ENCODE results near the gene NPAS3.

Gene NPAS3

DNA sequence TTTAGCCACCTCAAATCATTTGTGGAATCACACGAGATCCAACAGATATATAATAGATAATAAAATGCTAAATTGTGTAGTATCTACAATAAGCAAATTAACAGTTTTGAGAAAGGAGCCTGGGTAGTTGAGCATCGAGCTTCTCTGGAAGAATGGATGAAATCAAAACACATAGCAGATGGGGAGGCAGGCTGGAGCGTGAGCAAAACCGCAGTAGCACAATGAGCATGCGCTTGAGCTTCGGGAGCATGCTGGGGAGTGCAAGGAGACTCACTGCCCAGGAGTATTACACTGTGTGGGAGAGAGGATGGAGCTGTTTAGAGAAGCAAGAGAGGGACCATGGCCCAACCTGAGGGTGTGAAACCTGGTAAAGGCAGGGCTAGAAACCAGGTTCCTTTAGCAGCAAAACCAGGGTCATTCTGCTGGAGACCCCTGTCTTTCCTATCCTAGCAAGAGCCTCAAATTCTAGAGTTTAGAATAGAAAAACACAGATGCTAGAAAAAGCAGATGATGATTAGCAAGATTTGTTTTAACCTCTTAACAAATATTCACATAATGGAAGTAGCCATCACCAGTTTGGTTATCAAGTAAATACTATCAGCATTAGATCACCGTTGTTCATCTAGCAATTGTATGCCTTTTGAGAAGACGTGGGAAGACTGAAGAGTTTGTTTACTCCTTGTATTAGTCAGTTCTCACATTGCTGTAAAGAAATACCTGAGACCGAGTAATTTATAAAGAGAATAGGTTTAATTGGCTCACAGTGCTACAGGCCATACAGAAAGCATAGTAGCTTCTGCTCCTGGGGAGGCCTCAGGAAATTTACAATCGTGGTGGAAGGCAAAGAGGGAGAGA is 527.4 kb downstream of the NPAS3 start:
- H3K4me3 Mint-ChIP-seq = no peak overlapping the region
- H3K9me3 Mint-ChIP-seq = no peaks in the 10 kb centered on the region
- no peaks in the 10 kb centered on the region for H3K4me1 Mint-ChIP-seq (ENCODE audit: low read depth)
- H3K27ac Mint-ChIP-seq = no peak overlapping the region
- no peak for DNase-seq
- H3K36me3 Mint-ChIP-seq (ENCODE audit: low read depth) = no peaks in the 10 kb centered on the region
- no peaks in the 10 kb centered on the region for H3K27me3 Mint-ChIP-seq

DNA sequence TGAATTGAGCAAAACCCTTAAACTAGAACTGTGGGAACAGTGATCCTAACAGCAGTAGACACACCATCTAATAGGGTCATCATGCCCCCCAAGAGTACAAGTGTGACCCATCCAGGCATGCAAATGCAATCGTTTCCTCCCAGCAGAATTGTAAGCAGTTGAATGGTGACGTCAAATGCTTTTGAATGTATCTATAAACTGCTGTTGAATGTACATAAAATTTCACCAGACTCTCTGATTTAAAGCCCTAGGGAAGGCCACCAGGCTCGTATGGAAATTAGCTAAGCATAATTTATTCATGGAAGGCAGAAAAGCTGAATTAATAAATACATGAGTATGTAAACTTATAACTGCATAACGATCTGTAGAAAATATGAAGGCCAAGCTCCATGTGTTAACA is 529.3 kb downstream of the NPAS3 start:
- Mint-ChIP-seq H3K9me3 (no peaks in the 10 kb centered on the region), H3K4me1 (ENCODE audit: low read depth) (no peaks in the 10 kb centered on the region), H3K36me3 (ENCODE audit: low read depth) (no peaks in the 10 kb centered on the region), H3K4me3 (no peak overlapping the region), H3K27ac (no peak overlapping the region), H3K27me3 (no peaks in the 10 kb centered on the region)
- DNase-seq = no peak

DNA sequence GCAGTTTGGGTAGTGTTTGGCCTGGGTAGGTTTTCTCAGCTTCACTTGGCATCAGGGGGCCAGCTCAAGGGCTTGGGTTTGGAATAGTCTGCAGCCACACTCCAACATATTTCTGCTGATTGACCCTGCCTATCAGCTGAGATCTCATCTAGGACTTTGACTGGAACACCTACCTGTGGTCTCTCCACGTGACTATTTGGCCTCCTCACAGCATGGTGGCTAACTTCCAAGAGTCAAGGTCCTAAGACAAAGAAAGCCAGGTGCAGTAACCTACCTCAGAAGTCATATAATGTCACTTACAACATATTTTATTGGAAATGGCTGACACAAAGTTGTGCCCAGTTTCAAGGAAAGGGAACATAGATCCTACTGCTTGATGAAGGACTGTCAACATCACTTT is 531.2 kb downstream of the NPAS3 start:
- DNase-seq = no peak
- Mint-ChIP-seq H3K36me3 (ENCODE audit: low read depth) (no peaks in the 10 kb centered on the region), H3K4me3 (no peak overlapping the region), H3K9me3 (no peaks in the 10 kb centered on the region), H3K27me3 (no peaks in the 10 kb centered on the region), H3K4me1 (ENCODE audit: low read depth) (no peaks in the 10 kb centered on the region), H3K27ac (no peak overlapping the region)

DNA sequence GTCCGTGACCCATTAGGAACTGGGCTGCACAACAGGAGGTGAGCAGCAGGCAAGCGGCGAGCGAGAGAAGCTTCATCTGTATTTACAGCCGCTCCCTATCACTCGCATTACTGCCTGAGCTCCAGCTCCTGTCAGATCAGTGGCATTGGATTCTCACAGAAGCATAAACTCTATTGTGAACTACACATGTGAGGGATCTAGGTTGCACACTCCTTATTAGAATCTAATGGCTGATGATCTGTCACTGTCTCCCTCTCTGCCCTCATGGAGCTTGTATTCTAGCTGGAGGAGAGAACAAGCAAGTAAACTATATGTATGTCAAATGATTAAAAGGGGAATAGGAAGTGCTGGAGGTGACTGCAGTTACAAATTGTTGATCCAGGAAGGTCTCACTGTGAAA is 533.1 kb downstream of the NPAS3 start:
- Mint-ChIP-seq H3K4me1 (ENCODE audit: low read depth) (no peaks in the 10 kb centered on the region), H3K27me3 (no peaks in the 10 kb centered on the region), H3K9me3 (no peaks in the 10 kb centered on the region)

DNA sequence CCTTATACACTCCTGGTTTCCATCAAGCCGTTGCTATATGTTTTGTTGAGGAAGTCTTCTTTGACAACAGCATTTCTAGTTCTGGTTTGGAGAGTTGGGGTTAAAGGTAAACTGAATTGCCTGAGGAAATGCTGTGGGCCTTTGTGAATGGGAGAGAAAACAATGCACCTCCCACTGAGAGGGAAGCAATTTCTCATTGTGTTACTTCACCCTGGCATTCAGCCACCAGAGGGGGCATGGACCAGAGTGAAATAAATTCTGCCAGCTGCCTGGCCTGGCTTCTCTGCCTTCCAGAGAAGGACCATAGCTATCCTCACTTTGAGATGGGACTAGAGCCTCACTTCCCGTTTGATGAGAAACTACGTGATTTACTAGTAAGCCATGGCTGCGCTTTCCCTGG is 536.9 kb downstream of the NPAS3 start:
- Mint-ChIP-seq H3K36me3 (ENCODE audit: low read depth) (no peaks in the 10 kb centered on the region), H3K9me3 (no peaks in the 10 kb centered on the region), H3K4me3 (no peak overlapping the region), H3K27ac (no peak overlapping the region), H3K4me1 (ENCODE audit: low read depth) (no peaks in the 10 kb centered on the region), H3K27me3 (no peaks in the 10 kb centered on the region)
- DNase-seq = peak; percentile 34

More for the DNA sequence above, 533.1 kb downstream of the NPAS3 start:
- no peak overlapping the region for H3K4me3 Mint-ChIP-seq
- no peaks in the 10 kb centered on the region for H3K36me3 Mint-ChIP-seq (ENCODE audit: low read depth)
- H3K27ac Mint-ChIP-seq = no peak overlapping the region
- no peak for DNase-seq

DNA sequence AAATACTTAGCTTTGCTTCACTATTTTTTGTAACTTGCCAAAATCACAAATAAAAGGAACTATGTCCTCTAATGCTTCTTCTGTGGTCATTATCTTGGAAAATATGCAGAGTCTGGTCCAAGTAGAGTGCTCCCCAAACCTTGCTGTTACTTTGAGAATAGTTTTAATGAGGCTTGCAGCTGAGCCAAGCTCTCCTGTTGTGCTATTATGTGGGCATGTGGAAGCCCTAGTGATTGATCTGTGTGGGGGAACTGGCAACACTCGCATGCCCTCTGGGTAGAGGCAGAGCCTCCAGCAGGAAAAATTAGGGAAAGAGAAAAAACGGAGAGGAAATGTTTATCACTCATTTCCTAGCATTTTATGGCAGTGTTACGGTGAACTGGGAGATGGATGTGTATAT is 539.1 kb downstream of the NPAS3 start:
- Mint-ChIP-seq H3K27ac (no peak overlapping the region), H3K4me3 (no peak overlapping the region), H3K36me3 (ENCODE audit: low read depth) (no peaks in the 10 kb centered on the region), H3K9me3 (no peaks in the 10 kb centered on the region), H3K4me1 (ENCODE audit: low read depth) (no peaks in the 10 kb centered on the region), H3K27me3 (peaks cover 6% of the 10 kb centered on the region)
- DNase-seq = no peak

DNA sequence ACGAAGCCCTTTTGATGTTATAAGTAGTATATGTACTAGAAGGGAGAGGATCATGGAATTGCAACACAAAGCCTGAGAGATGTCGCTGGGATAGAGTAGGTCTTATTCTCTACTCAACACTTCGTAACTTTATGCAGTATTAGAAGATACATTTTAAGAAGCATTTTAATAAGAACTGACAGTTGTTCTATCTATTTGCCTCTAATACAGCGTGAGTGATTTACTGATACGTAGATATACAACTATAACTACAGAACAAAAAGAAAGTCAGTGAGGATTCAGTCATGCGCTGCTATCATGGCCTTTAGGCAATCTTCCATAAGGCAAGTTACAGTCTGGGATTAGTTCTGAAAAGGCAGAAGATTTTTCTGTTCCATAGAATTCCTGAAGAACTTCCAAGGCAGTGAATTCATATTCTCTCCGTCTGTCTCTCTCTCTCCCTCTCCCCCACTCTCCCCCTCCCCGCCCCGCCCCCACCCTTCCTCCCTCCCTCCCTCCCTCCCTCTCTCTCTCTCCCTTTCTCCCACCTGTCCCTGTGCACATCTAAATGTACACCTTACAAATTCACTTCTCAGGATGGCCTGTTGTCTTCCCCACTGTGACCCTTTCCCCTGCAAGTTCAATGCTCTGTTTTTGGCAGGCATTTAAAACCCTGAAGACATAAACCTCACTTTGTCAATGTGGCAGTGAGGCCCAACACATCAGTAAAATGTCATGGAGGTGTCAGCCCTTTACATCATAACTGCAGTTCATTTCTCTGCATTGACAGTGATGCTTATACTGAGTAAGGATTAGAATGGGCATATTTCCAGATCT is 541.6 kb downstream of the NPAS3 start:
- Mint-ChIP-seq H3K27me3 (peaks cover 28% of the 10 kb centered on the region), H3K27ac (no peak overlapping the region), H3K4me1 (ENCODE audit: low read depth) (no peaks in the 10 kb centered on the region), H3K9me3 (no peaks in the 10 kb centered on the region), H3K4me3 (no peak overlapping the region), H3K36me3 (ENCODE audit: low read depth) (no peaks in the 10 kb centered on the region)
- DNase-seq = no peak

DNA sequence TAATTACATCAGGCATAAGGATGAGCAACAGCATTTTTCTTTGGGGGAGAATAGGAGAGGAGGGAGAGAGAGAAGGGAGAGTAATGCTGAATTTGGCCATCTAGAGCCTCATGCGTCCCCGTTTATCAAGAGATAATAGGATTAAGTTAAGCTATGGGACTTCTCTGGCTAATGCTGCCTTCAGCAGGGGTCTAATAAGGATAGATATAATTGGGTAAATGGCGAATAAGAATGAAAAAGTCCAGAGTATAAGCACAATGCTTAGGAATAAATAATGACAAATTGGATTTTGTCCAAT is 542.2 kb downstream of the NPAS3 start:
- Mint-ChIP-seq H3K36me3 (ENCODE audit: low read depth) (no peaks in the 10 kb centered on the region), H3K27me3 (peaks cover 28% of the 10 kb centered on the region), H3K9me3 (no peaks in the 10 kb centered on the region), H3K4me3 (no peak overlapping the region), H3K27ac (no peak overlapping the region), H3K4me1 (ENCODE audit: low read depth) (no peaks in the 10 kb centered on the region)
- no peak for DNase-seq

DNA sequence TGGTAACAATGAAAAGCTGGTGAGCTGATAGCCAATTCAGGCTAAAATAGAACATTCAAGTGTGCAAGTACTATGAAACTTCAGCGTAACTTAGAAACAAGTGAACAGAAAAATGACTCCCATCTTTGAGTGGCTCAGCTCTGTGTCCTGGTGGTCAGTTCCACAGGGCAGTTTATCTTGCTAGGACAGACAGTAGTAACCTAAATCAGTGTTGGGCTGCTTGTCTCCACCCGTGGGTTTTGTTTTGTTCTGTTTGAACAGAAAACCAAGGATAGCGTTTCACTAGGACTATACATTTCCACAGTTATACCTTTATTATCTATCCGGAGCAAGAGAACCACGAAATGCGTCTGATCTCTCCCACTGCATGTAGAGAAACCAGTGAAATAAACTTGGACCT is 544.4 kb downstream of the NPAS3 start:
- Mint-ChIP-seq H3K27ac (no peak overlapping the region), H3K9me3 (no peaks in the 10 kb centered on the region), H3K36me3 (ENCODE audit: low read depth) (no peaks in the 10 kb centered on the region), H3K4me1 (ENCODE audit: low read depth) (no peaks in the 10 kb centered on the region), H3K27me3 (peaks cover 28% of the 10 kb centered on the region), H3K4me3 (no peak overlapping the region)
- no peak for DNase-seq

DNA sequence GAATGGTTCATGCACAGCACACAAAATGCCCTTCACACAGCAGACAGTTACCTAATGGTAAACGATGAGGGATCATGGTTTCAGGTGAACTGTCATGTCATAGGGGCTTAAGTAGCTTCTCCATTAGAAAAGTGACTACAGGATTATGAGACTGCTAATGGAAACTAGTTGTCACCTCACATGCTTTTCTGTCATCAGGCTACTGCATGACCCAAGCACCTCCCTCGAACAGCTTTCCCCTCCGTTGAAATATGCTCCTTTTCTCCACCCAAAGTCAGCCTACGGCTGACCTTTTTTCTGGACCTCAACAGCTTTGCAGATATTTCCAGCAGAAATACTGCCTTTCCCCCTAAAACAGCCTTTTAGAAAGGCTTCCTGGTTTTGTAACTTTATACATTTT is 544.9 kb downstream of the NPAS3 start:
- Mint-ChIP-seq H3K36me3 (ENCODE audit: low read depth) (no peaks in the 10 kb centered on the region), H3K27me3 (peaks cover 29% of the 10 kb centered on the region), H3K4me1 (ENCODE audit: low read depth) (no peaks in the 10 kb centered on the region), H3K27ac (no peak overlapping the region), H3K9me3 (no peaks in the 10 kb centered on the region), H3K4me3 (no peak overlapping the region)
- DNase-seq = no peak

DNA sequence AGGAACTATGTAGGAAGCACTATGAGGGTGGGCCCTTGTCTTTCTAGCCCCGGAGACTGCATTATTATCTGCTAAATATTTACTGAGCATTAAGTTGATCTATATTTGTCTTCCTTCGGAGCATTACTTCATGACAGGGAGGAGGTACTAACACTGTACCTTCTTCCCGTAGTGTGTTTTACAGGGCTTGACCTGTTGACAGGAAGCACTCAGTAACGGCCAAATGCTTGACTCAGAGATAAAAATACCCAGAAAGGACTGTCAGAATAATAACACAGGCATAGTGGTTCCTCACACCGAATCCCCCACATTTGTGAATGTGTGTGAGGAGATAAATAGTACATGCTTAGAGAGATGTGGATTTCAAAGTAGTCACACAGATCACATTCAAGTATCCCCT is 545.6 kb downstream of the NPAS3 start:
- Mint-ChIP-seq H3K36me3 (ENCODE audit: low read depth) (no peaks in the 10 kb centered on the region), H3K9me3 (no peaks in the 10 kb centered on the region), H3K27ac (no peak overlapping the region), H3K27me3 (peaks cover 32% of the 10 kb centered on the region), H3K4me1 (ENCODE audit: low read depth) (no peaks in the 10 kb centered on the region), H3K4me3 (no peak overlapping the region)
- no peak for DNase-seq

DNA sequence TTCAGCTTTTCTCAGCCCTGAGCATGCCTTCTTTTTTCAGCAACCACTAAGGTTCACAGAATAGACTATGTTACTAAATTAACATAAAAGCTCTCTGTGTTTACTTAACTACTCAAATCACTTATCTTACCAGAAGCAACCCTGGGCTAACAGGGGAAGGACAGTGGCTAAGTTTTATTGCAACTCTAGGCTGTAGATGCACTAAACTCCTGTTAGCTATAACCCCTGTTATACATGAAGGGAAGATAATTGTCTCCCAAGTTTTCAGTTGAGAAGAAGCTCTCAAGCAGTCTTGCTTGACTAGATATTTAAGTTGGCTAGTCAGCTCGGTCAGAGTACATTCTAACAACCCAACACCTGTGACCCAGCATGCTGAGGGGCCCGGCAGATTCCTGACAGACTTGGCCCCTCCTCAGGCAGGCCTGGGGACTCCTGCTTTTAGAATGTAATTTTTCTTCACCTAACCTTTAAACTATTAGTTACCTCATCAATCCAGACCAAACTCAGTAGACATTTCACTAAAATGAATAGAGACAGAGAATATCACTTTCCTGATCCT is 547.7 kb downstream of the NPAS3 start:
- no peaks in the 10 kb centered on the region for H3K4me1 Mint-ChIP-seq (ENCODE audit: low read depth)
- peaks cover 32% of the 10 kb centered on the region for H3K27me3 Mint-ChIP-seq
- H3K9me3 Mint-ChIP-seq = no peaks in the 10 kb centered on the region
- no peak for DNase-seq
- H3K36me3 Mint-ChIP-seq (ENCODE audit: low read depth) = no peaks in the 10 kb centered on the region
- H3K27ac Mint-ChIP-seq = no peak overlapping the region
- H3K4me3 Mint-ChIP-seq = no peak overlapping the region

DNA sequence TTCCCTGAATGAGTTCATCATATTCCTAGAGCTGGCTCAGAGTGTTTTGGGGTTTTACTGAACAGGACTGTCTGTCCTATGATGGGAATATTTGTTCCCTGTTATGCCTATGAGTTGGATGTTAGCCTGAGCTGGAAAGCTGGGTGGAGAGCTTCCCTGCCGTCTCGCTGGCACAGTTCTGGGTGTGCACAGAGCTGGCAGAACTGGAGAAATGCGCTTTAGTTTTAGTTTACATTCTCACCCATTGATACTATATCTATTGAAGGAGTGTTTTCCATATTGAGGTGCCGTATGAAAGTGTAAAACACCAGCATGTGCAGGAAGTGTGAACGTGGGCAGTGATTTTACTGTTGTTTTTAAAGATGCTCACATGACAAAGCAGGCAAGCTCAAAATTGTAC is 549.9 kb downstream of the NPAS3 start:
- Mint-ChIP-seq H3K9me3 (no peaks in the 10 kb centered on the region), H3K4me3 (no peak overlapping the region), H3K36me3 (ENCODE audit: low read depth) (no peaks in the 10 kb centered on the region), H3K4me1 (ENCODE audit: low read depth) (no peaks in the 10 kb centered on the region), H3K27ac (no peak overlapping the region), H3K27me3 (peaks cover 18% of the 10 kb centered on the region)
- no peak for DNase-seq

DNA sequence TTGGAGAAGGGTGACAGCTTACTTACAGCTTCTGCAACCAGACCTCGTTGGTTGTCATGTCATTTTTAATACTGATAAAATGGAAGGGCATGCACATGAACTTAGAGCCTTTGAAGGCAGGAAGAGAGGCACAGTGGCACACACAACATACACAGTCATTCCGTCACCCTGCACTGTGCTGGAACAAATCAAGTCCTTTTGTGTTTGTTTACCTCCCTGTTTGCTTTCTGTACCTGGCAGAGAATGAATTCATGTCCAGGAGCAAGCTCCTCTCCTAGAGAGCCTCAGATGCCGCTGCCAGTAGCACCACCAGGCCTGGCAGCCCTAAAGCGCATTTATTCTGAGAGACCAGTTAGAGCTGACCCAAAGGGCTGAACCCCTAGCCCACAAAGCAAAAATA is 551.9 kb downstream of the NPAS3 start:
- Mint-ChIP-seq H3K4me1 (ENCODE audit: low read depth) (no peaks in the 10 kb centered on the region), H3K36me3 (ENCODE audit: low read depth) (no peaks in the 10 kb centered on the region), H3K4me3 (no peak overlapping the region), H3K27me3 (peaks cover 6% of the 10 kb centered on the region), H3K9me3 (peaks cover 8% of the 10 kb centered on the region), H3K27ac (no peak overlapping the region)
- DNase-seq = no peak

DNA sequence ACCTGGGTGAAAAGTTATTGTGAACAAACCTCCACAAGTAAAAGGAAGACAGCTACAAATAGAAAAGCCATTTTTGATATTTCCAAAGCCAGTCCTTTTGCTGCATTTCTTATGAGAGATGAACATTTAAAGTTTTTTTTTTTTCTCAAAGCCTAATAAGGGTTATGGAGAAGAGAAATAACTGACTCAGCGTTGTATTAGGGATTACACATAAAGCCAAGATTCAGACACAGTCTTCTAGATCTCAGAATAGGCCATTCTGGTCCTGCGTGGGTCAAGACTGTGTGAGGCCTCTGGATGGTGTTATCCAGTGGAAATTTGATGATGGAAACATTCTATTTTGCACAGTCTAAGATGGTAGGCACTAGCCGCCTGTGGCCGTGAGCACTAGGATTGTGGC is 552.4 kb downstream of the NPAS3 start:
- Mint-ChIP-seq H3K27me3 (peaks cover 6% of the 10 kb centered on the region), H3K36me3 (ENCODE audit: low read depth) (no peaks in the 10 kb centered on the region), H3K27ac (no peak overlapping the region), H3K4me3 (no peak overlapping the region), H3K9me3 (peaks cover 8% of the 10 kb centered on the region), H3K4me1 (ENCODE audit: low read depth) (no peaks in the 10 kb centered on the region)
- DNase-seq = no peak
